ENCODE measurements around the gene CFAP45. TPM values are rescaled to one million over a fixed set of nuclear protein-coding genes. Genes with fewer than 3 reads are reported as not detected.
A peak's percentile ranks its signal among the peaks of the same experiment; 100 is the strongest.

Gene CFAP45
- total RNA-seq, 1 donor from 2014 or later = 1.9 TPM

GRCh38 chr1:159938211-159938852 is 38.4 kb upstream of the CFAP45 start:
- no peak overlapping the region for H3K27ac ChIP-seq
- no peaks in the 10 kb centered on the region for H3K27me3 ChIP-seq
- H3K4me1 ChIP-seq = peaks cover 6% of the 10 kb centered on the region
- H3K4me3 ChIP-seq = no peak overlapping the region
- ATAC-seq (peak; percentile 2), DNase-seq (no peak)
- no peaks in the 10 kb centered on the region for H3K9me3 ChIP-seq
- H3K36me3 ChIP-seq = no peaks in the 10 kb centered on the region
- TF ChIP-seq CTCF (IDR thresholded peaks at IDR 0.05) = no peak
- intact Hi-C loops (cut with DNase I) = loop anchor here (5.0 kb wide), 1 partner anchor 69 kb away; no protein-coding TSS in a partner anchor

GRCh38 chr1:159937054-159937750 is 37.2 kb upstream of the CFAP45 start:
- peak; percentile 45 for DNase-seq
- intact Hi-C loops (cut with DNase I) = loop anchor here (5.0 kb wide), 1 partner anchor 70 kb away; no protein-coding TSS in a partner anchor
- no peaks in the 10 kb centered on the region for H3K9me3 ChIP-seq
- TF ChIP-seq CTCF (IDR thresholded peaks at IDR 0.05) = no peak
- H3K4me3 ChIP-seq = no peak overlapping the region
- H3K27ac ChIP-seq = no peak overlapping the region
- no peak for ATAC-seq
- peaks cover 6% of the 10 kb centered on the region for H3K4me1 ChIP-seq
- H3K36me3 ChIP-seq = no peaks in the 10 kb centered on the region
- no peaks in the 10 kb centered on the region for H3K27me3 ChIP-seq

- ATAC-seq = peak; percentile 91
- Histone ChIP-seq H3K9me3 (no peaks in the 10 kb centered on the region), H3K36me3 (no peaks in the 10 kb centered on the region), H3K4me1 (peaks cover 6% of the 10 kb centered on the region), H3K27me3 (no peaks in the 10 kb centered on the region), H3K4me3 (no peak overlapping the region), H3K27ac (no peak overlapping the region)
- TF ChIP-seq CTCF (IDR thresholded peaks at IDR 0.05) = peak; percentile 100
- intact Hi-C loops (cut with DNase I) = loop anchor here (5.0 kb wide), 1 partner anchor 71 kb away; no protein-coding TSS in a partner anchor
- peak; percentile 85 for DNase-seq
Observed at GRCh38 chr1:159936273-159936904, 36.4 kb upstream of the CFAP45 start.

- TF ChIP-seq CTCF (IDR thresholded peaks at IDR 0.05) = no peak
- Histone ChIP-seq H3K4me3 (no peak overlapping the region), H3K27me3 (no peaks in the 10 kb centered on the region), H3K4me1 (peaks cover 6% of the 10 kb centered on the region), H3K36me3 (no peaks in the 10 kb centered on the region), H3K27ac (no peak overlapping the region), H3K9me3 (no peaks in the 10 kb centered on the region)
- DNase-seq (no peak), ATAC-seq (peak; percentile 46)
- intact Hi-C loops (cut with DNase I) = loop anchor here (5.0 kb wide), 1 partner anchor 72 kb away; no protein-coding TSS in a partner anchor
Observed at GRCh38 chr1:159935719-159936272, 35.8 kb upstream of the CFAP45 start.

- intact Hi-C loops (cut with DNase I) = loop anchor here (5.0 kb wide), 1 partner anchor 72 kb away; no protein-coding TSS in a partner anchor
- no peak for ATAC-seq
- no peak overlapping the region for H3K4me3 ChIP-seq
Observed at GRCh38 chr1:159935305-159935704, 35.3 kb upstream of the CFAP45 start.

More at GRCh38 chr1:159935305-159935704, 35.3 kb upstream of the CFAP45 start:
- Histone ChIP-seq H3K27ac (no peak overlapping the region), H3K36me3 (no peaks in the 10 kb centered on the region), H3K27me3 (no peaks in the 10 kb centered on the region), H3K4me1 (peaks cover 6% of the 10 kb centered on the region), H3K9me3 (no peaks in the 10 kb centered on the region)
- no peak for TF ChIP-seq CTCF (IDR thresholded peaks at IDR 0.05)
- no peak for DNase-seq

All from upper lobe of right lung (tissue), 1 donor.